CD4-positive, alpha-beta T cell (primary cell): Measurements from ENCODE around the gene ZNF774. TPM values are rescaled to one million over a fixed set of nuclear protein-coding genes. Genes with fewer than 3 reads are reported as not detected.
A peak's percentile ranks its signal among the peaks of the same experiment; 100 is the strongest.

Source experiments
- ATAC-seq: fragments of 200-7000 bp; cut with Tn5 transposase; one replicate; pipeline ENCODE4 v1.10.0; 2022; ENCODE audit warnings: mild to moderate bottlenecking; ENCODE audit not compliant: poor library complexity
- CTCF ChIA-PET: fragments of 350-600 bp; sonication (Branson Sonifier 250); formaldehyde crosslinking; loops from one replicate; lab custom pipeline; 2021; ENCODE audit warnings: antibody characterized with exemption, inconsistent platforms; lab: Charles Lee
- POLR2A ChIA-PET: fragments of 350-600 bp; sonication (Branson Sonifier 250); formaldehyde crosslinking; loops from one replicate; lab custom pipeline; 2021; ENCODE audit warnings: antibody characterized with exemption, inconsistent platforms; lab: Charles Lee
- DNase-seq, 14 experiments: peaks; one replicate each; pipeline ENCODE4 v3.0.0-alpha.2; 2013 to 2020; ENCODE audit warnings: mixed read lengths in 2 of 14
- H3K27ac ChIP-seq, 2 donors: one replicate each; pipeline versions ENCODE4 v1.5.1 to v1.7.0; 2013; ENCODE audit warnings: low read length in 2 of 2, low read depth in 1 of 2, mild to moderate bottlenecking in 1 of 2
- H3K27me3 ChIP-seq, 2 experiments: 1 replicate in 1 of 2; 2 replicates in 1 of 2; pipeline versions ENCODE4 v1.6.1 to v1.7.0; 2013; ENCODE audit warnings: low read length in 2 of 2, control low read depth in 1 of 2, mild to moderate bottlenecking in 1 of 2, moderate library complexity in 1 of 2; ENCODE audit not compliant: insufficient read depth in 2 of 2, control insufficient read depth in 1 of 2
- H3K36me3 ChIP-seq: one replicate; pipeline ENCODE4 v1.6.1; 2013; ENCODE audit warnings: low read length, control low read depth; ENCODE audit not compliant: insufficient read depth
- H3K4me1 ChIP-seq: one replicate; pipeline ENCODE4 v1.6.1; 2013; ENCODE audit warnings: low read length, control low read depth; ENCODE audit not compliant: insufficient read depth
- H3K4me3 ChIP-seq: one replicate; pipeline ENCODE4 v1.5.1; 2013; ENCODE audit warnings: mild to moderate bottlenecking, low read length, moderate library complexity
- H3K9me3 ChIP-seq, 2 experiments: 1 replicate in 1 of 2; 2 replicates in 1 of 2; pipeline versions ENCODE4 v1.6.1 to v1.7.0; 2013; ENCODE audit warnings: low read length in 2 of 2, mild to moderate bottlenecking in 2 of 2, control low read depth in 1 of 2, moderate library complexity in 1 of 2; ENCODE audit not compliant: control insufficient read depth in 1 of 2, insufficient read depth in 1 of 2
- H3K27ac Mint-ChIP-seq: one replicate; pipeline ENCODE4 v1.8.0; 2020; ENCODE audit warnings: mixed read lengths
- H3K27me3 Mint-ChIP-seq: one replicate; pipeline ENCODE4 v1.8.0; 2021; ENCODE audit warnings: mixed read lengths
- H3K36me3 Mint-ChIP-seq: one replicate; pipeline ENCODE4 v1.8.0; 2021; ENCODE audit warnings: low read depth, mixed read lengths
- H3K4me1 Mint-ChIP-seq: one replicate; pipeline ENCODE4 v1.8.0; 2021; ENCODE audit warnings: low read depth, mixed read lengths
- H3K4me3 Mint-ChIP-seq: one replicate; pipeline ENCODE4 v1.8.0; 2020; ENCODE audit warnings: mild to moderate bottlenecking, mixed read lengths
- H3K9me3 Mint-ChIP-seq: one replicate; pipeline ENCODE4 v1.8.0; 2020; ENCODE audit warnings: mixed read lengths
- intact Hi-C, 2 experiments: fragments of 100-400 bp; cut with DNase I in 1 of 2; cut with micrococcal nuclease in 1 of 2; formaldehyde crosslinking; loops; one replicate each; pipeline versions ENCODE4 v1.15.1 to v1.9.0; 2023 to 2025; cut with DNase I, micrococcal nuclease
- total RNA-seq, 174 experiments: library from RNA in 2 of 174; stranded (reverse) in 2 of 174; gene quantifications; one replicate each; pipeline ENCODE4 v1.2.3 and lab custom pipeline; 2021 to 2026
- TF ChIP-seq, protein P1 (sequence below): fragments of 200-600 bp; IDR thresholded peaks from one replicate; pipeline ENCODE4 v1.8.0; 2022; ENCODE audit warnings: antibody characterized with exemption, mild to moderate bottlenecking

The ZNF774 gene
- total RNA-seq, 2 experiments from 2014 or later, result 0.20 to 1.1 TPM

DNA sequence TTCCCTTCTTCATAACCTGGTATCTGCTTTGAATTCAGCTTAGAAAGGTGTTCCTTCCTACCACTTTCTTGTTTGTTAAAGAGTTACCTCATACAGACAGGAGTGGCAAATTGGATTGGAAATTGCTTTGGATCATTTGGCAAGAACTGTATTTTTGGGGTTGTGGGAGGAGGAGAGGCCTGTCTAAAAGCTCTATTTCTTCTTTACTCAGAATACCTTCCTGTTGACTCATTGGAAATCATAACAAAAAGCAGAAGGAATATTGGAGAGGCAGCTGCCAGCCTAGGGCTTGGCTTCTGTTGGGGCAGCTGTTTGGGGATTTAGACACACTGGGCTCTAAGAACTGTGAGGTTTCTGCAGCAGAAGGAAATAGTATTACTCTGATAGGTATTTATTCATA lies 50.1 kb downstream of the ZNF774 start:
- peak overlapping the region; percentile 21 to 92 for H3K27ac ChIP-seq
- POLR2A ChIA-PET, result interaction anchor here (0.9 to 6.1 kb wide), 4 partner anchors 10 to 174 kb away, joined by 3 to 50 read pairs (median 6); partner anchors contain the start of gene IQGAP1
- H3K27me3 ChIP-seq, result no peaks in the 10 kb centered on the region
- peaks cover 38% of the 10 kb centered on the region for H3K4me1 ChIP-seq
- H3K4me1 Mint-ChIP-seq, result peaks cover 72% of the 10 kb centered on the region
- CTCF ChIA-PET, result interaction anchor here (1.9 kb wide), 1 partner anchor 40 kb away, joined by 6 read pairs; no protein-coding TSS in a partner anchor
- H3K9me3 ChIP-seq, result no peaks in the 10 kb centered on the region
- DNase-seq, result peak in 2 of 14 experiments; percentile 51
- TF ChIP-seq, protein P1, sequence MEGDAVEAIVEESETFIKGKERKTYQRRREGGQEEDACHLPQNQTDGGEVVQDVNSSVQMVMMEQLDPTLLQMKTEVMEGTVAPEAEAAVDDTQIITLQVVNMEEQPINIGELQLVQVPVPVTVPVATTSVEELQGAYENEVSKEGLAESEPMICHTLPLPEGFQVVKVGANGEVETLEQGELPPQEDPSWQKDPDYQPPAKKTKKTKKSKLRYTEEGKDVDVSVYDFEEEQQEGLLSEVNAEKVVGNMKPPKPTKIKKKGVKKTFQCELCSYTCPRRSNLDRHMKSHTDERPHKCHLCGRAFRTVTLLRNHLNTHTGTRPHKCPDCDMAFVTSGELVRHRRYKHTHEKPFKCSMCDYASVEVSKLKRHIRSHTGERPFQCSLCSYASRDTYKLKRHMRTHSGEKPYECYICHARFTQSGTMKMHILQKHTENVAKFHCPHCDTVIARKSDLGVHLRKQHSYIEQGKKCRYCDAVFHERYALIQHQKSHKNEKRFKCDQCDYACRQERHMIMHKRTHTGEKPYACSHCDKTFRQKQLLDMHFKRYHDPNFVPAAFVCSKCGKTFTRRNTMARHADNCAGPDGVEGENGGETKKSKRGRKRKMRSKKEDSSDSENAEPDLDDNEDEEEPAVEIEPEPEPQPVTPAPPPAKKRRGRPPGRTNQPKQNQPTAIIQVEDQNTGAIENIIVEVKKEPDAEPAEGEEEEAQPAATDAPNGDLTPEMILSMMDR, result no peak
- ATAC-seq, result no peak
- peak overlapping the region; percentile 97 for H3K27ac Mint-ChIP-seq
- peaks cover 13% of the 10 kb centered on the region for H3K36me3 Mint-ChIP-seq
- H3K36me3 ChIP-seq, result no peaks in the 10 kb centered on the region
- H3K4me3 Mint-ChIP-seq, result peak overlapping the region; percentile 42
- no peaks in the 10 kb centered on the region for H3K9me3 Mint-ChIP-seq
- intact Hi-C loops, result no loop called here
- H3K4me3 ChIP-seq, result no peak overlapping the region
- H3K27me3 Mint-ChIP-seq, result no peaks in the 10 kb centered on the region

DNA sequence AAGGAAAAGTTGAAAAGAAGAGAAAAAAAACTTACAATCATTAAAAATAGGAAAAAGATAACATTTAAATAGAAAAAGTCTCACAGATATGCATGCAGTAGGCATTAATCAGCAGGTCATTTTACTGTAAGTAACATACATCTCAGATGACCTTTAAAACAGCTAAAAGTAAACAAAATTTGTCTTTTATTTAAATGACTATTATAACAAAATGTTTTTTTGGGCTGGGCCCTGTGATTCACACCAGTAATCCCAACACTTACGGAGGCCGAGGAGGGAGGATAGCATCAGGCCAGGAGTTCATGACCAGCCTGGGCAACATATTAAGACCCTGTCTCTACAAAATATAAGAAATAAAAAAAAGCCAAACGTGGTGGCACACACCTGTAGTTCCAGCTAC lies 50.7 kb downstream of the ZNF774 start:
- POLR2A ChIA-PET, result interaction anchor here (0.9 to 6.1 kb wide), 2 partner anchors 14 to 175 kb away, joined by 3 to 50 read pairs; partner anchors contain the start of gene IQGAP1
- peaks cover 40% of the 10 kb centered on the region for H3K4me1 ChIP-seq
- Mint-ChIP-seq H3K36me3 (peaks cover 13% of the 10 kb centered on the region), H3K4me1 (peaks cover 75% of the 10 kb centered on the region), H3K27me3 (no peaks in the 10 kb centered on the region), H3K4me3 (no peak overlapping the region), H3K27ac (peak overlapping the region; percentile 97), H3K9me3 (no peaks in the 10 kb centered on the region)
- intact Hi-C loops, result no loop called here
- H3K36me3 ChIP-seq, result no peaks in the 10 kb centered on the region
- H3K27me3 ChIP-seq, result no peaks in the 10 kb centered on the region
- TF ChIP-seq, protein P1, result no peak
- H3K4me3 ChIP-seq, result no peak overlapping the region
- ATAC-seq (no peak), DNase-seq (no peak)
- H3K27ac ChIP-seq, result peak overlapping the region in 1 of 2 donors; percentile 92
- H3K9me3 ChIP-seq, result no peaks in the 10 kb centered on the region
- CTCF ChIA-PET, result no interaction called here

DNA sequence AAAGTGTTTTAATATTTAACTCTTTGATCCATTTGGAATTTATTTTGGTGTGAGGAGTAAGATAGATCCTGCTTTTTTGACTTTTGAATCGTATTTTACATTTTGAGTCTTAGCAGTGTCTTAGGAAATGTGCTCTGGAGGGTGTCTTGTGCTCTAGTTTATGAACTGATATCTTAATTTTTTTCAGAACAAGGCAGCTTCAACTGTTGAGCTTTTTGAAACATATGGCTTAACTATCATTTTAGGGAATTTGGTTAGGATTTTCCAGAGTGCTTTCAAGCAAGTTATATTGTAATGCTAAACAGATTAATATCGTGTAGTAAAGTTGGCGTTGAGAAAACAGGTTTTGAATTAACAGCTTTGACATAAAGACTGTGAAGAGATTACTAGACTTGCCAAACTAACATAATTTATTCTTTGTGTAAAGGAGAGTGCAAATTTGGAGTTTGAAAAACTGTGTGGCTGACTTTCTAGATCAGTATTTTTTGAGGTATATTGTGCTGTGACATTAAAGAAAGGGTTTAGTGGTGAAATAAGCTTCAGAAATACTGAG lies 53.0 kb downstream of the ZNF774 start:
- Mint-ChIP-seq H3K4me3 (no peak overlapping the region), H3K9me3 (no peaks in the 10 kb centered on the region), H3K27ac (no peak overlapping the region), H3K4me1 (peaks cover 75% of the 10 kb centered on the region), H3K36me3 (peaks cover 23% of the 10 kb centered on the region), H3K27me3 (no peaks in the 10 kb centered on the region)
- intact Hi-C loops, result loop anchor here in 1 of 2 experiments (5.0 kb wide), 1 partner anchor 42 kb away; no protein-coding TSS in a partner anchor
- Histone ChIP-seq H3K4me1 (peaks cover 35% of the 10 kb centered on the region), H3K4me3 (no peak overlapping the region), H3K27ac (no peak overlapping the region), H3K27me3 (no peaks in the 10 kb centered on the region), H3K36me3 (no peaks in the 10 kb centered on the region), H3K9me3 (peaks cover 0 to 5% of the 10 kb centered on the region in 2 experiments)
- ATAC-seq (no peak), DNase-seq (no peak)
- TF ChIP-seq, protein P1, result no peak
- POLR2A ChIA-PET, result interaction anchor here (1.2 kb wide), 1 partner anchor 17 kb away, joined by 4 read pairs; the partner anchor contains the start of gene IQGAP1
- CTCF ChIA-PET, result interaction anchor here (1.9 kb wide), 1 partner anchor 43 kb away, joined by 4 read pairs; no protein-coding TSS in a partner anchor
